ENCODE measurements around the gene SCN5A. TPM values are rescaled to one million over a fixed set of nuclear protein-coding genes. Genes with fewer than 3 reads are reported as not detected.

The SCN5A gene
- polyA plus RNA-seq, 1 experiment = 0.74 TPM

DNA sequence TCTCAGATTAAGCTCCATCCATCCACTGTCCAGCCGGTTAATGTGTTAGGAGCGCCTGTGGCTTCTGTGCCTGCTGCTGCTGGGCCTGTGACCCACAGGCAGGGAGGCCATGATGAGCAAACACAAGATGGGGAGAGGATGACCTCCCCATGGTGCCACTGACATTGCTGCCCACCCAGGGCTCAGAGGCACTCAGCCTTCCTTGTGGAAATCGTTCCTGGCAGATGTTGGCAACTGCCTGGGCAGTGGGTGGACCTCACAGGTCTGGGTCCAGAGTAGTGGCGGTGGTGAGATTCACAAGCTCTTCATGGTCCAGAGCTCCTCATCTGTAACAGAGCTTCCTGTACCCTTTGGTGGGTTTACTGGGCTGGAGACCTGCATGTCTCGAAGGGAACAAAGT is 38.6 kb downstream of the SCN5A start:
- Histone ChIP-seq H3K36me3 (ENCODE audit: control insufficient read depth, insufficient read depth, low read length) (no peaks in the 10 kb centered on the region), H3K27me3 (ENCODE audit: control insufficient read depth, insufficient read depth, low read length) (no peaks in the 10 kb centered on the region), H3K4me3 (ENCODE audit: low read depth, low read length) (no peak overlapping the region)
- DNase-seq (ENCODE audit: low read depth) = no peak
- POLR2A ChIA-PET = no interaction called here
- TF ChIP-seq, protein P1, sequence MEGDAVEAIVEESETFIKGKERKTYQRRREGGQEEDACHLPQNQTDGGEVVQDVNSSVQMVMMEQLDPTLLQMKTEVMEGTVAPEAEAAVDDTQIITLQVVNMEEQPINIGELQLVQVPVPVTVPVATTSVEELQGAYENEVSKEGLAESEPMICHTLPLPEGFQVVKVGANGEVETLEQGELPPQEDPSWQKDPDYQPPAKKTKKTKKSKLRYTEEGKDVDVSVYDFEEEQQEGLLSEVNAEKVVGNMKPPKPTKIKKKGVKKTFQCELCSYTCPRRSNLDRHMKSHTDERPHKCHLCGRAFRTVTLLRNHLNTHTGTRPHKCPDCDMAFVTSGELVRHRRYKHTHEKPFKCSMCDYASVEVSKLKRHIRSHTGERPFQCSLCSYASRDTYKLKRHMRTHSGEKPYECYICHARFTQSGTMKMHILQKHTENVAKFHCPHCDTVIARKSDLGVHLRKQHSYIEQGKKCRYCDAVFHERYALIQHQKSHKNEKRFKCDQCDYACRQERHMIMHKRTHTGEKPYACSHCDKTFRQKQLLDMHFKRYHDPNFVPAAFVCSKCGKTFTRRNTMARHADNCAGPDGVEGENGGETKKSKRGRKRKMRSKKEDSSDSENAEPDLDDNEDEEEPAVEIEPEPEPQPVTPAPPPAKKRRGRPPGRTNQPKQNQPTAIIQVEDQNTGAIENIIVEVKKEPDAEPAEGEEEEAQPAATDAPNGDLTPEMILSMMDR (IDR thresholded peaks at IDR 0.05; ENCODE audit: insufficient read depth, low read depth, low read length) = no peak
- CTCF ChIA-PET = no interaction called here

DNA sequence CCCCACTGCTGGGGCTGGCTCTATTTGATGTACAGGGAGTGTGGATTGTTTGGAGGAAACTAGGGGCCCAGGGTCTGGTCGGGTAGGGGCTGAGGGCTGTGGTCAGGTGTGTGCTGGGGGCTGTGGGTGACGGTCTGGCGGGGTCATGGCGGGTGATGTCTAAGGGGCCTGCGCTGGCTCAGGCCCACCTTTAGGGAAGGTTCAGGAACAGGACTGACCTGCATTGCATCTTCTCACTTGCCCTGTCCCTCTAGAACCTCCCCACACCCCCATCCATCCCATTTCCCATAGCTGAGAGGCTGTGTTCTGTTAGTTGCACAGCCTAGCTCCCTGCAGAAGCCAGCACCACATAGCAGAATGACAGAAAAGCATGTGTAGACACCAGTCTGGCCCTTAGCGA is 39.1 kb downstream of the SCN5A start:
- Histone ChIP-seq H3K27me3 (ENCODE audit: control insufficient read depth, insufficient read depth, low read length) (no peaks in the 10 kb centered on the region), H3K36me3 (ENCODE audit: control insufficient read depth, insufficient read depth, low read length) (no peaks in the 10 kb centered on the region), H3K4me3 (ENCODE audit: low read depth, low read length) (no peak overlapping the region)
- ChIA-PET CTCF (no interaction called here), POLR2A (no interaction called here)
- TF ChIP-seq, protein P1 (IDR thresholded peaks at IDR 0.05; ENCODE audit: insufficient read depth, low read depth, low read length) = no peak
- no peak for DNase-seq (ENCODE audit: low read depth)

DNA sequence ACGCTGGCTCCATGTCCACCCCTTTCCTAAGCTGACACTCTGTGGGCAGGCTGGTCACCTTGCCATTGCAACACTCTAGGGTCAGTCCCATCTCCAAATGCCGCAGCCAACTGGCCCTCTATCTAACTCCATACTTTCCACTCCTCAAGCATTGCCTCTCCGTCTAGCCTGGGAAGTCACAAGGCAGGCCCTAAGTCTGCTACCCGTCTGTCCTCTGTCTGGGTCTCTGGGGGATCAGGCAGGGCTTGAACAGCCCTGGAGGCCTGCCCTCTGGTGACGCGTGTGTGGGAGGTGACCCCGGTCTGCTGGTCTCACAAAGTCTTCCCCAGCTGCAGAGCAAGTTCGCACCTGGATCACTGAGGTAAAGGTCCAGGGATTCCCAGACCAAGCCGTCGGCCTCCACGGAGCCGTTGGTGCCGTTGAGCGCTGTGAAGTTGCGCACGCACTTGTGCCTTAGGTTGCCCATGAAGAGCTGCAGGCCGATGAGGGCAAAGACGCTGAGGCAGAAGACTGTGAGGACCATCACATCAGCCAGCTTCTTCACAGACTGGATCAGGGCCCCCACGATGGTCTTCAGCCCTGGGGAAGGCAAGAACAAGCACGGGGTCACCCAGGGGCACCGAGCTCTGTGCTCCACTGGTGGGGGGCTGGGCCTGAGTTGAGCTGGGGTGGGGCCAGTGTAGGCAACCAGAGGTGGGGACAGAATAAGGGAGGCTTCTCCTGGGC is 39.9 kb downstream of the SCN5A start:
- no peak for DNase-seq (ENCODE audit: low read depth)
- TF ChIP-seq, protein P1 (IDR thresholded peaks at IDR 0.05; ENCODE audit: insufficient read depth, low read depth, low read length) = no peak
- CTCF ChIA-PET = no interaction called here
- H3K36me3 ChIP-seq (ENCODE audit: control insufficient read depth, insufficient read depth, low read length) = no peaks in the 10 kb centered on the region
- POLR2A ChIA-PET = no interaction called here
- H3K4me3 ChIP-seq (ENCODE audit: low read depth, low read length) = no peak overlapping the region
- H3K27me3 ChIP-seq (ENCODE audit: control insufficient read depth, insufficient read depth, low read length) = no peaks in the 10 kb centered on the region

- ChIA-PET CTCF (no interaction called here), POLR2A (no interaction called here)
- Histone ChIP-seq H3K27me3 (ENCODE audit: control insufficient read depth, insufficient read depth, low read length) (no peaks in the 10 kb centered on the region), H3K36me3 (ENCODE audit: control insufficient read depth, insufficient read depth, low read length) (no peaks in the 10 kb centered on the region), H3K4me3 (ENCODE audit: low read depth, low read length) (no peak overlapping the region)
- no peak for DNase-seq (ENCODE audit: low read depth)
- TF ChIP-seq, protein P1 (IDR thresholded peaks at IDR 0.05; ENCODE audit: insufficient read depth, low read depth, low read length) = no peak
These were observed 40.5 kb downstream of the SCN5A start for GRCh38 chr3:38608961-38609360.

DNA sequence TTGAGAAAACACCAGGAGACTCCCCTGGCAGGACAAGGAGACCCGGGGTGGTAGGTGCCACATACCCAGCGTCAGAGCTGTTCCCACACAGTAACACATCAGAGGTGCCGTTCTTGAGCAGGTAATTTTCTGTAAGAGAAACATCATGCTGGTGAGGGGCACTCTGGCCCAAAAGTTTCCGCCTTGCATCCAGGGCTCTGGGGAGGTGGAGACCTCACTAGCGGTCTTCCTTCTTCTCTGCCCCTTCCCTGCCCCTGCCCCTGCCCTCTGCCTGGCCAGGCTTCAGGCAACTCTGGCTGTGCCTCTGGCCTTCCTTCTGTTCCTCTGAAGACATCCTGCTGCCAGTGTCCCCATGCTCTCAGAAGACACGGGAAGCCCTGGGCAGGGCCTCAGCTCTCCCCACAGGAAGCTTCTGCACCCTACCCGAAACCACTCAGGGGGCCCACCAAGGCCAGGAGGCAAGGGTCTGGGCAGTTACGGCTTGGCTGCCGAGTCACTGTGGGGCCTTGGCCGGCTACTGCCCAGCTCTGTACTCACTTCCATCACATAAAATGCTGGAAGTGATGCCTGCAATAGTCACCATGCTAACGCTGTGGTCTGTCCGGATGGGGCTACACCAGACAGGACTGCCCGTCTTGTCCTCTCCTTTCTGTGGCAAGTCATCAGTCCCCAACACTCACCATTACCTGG is 41.3 kb downstream of the SCN5A start:
- Histone ChIP-seq H3K4me3 (ENCODE audit: low read depth, low read length) (no peak overlapping the region), H3K36me3 (ENCODE audit: control insufficient read depth, insufficient read depth, low read length) (no peaks in the 10 kb centered on the region), H3K27me3 (ENCODE audit: control insufficient read depth, insufficient read depth, low read length) (no peaks in the 10 kb centered on the region)
- no peak for DNase-seq (ENCODE audit: low read depth)
- ChIA-PET POLR2A (no interaction called here), CTCF (no interaction called here)
- TF ChIP-seq, protein P1 (IDR thresholded peaks at IDR 0.05; ENCODE audit: insufficient read depth, low read depth, low read length) = no peak
